H1 (cell line): ENCODE results near the gene BUD23. TPM values are rescaled to one million over a fixed set of nuclear protein-coding genes. Genes with fewer than 3 reads are reported as not detected.

Source experiments
- CTCF ChIA-PET: fragments of 300-600 bp; sonication (Branson Sonifier 250); formaldehyde crosslinking; loops from one replicate; lab custom pipeline; 2021; ENCODE audit not compliant: partially characterized antibody; lab: Charles Lee
- POLR2A ChIA-PET: fragments of 300-600 bp; sonication (Branson Sonifier 250); formaldehyde crosslinking; loops from one replicate; lab custom pipeline; 2021; ENCODE audit warnings: inconsistent platforms; ENCODE audit not compliant: partially characterized antibody; lab: Charles Lee
- DNase-seq, 2 experiments: peaks; one replicate each; pipeline versions ENCODE4 v3.0.0 to v3.0.0-alpha.2; 2010 to 2022; ENCODE audit warnings: low spot score in 2 of 2, low read depth in 1 of 2, mixed read lengths in 1 of 2
- FAIRE-seq: peaks from 2 replicates; lab custom pipeline; 2011; peaks lifted over from hg19 to GRCh38; lab: Jason Lieb, UNC
- H2AFZ ChIP-seq: 2 replicates; pipeline ENCODE4 v1.8.1; 2012; ENCODE audit warnings: low read length, inconsistent platforms
- H2AK5ac ChIP-seq: 2 replicates; pipeline ENCODE4 v1.6.1; 2013; ENCODE audit warnings: low read depth, low read length
- H2BK120ac ChIP-seq: replicated peaks from 2 replicates; pipeline ENCODE3; 2013; ENCODE audit warnings: low read depth, low read length, inconsistent platforms
- H2BK12ac ChIP-seq: 2 replicates; pipeline ENCODE4 v1.6.1; 2013; ENCODE audit warnings: low read depth, low read length
- H2BK15ac ChIP-seq: 2 replicates; pipeline ENCODE4 v1.6.1; 2013; ENCODE audit warnings: low read length
- H2BK20ac ChIP-seq: 2 replicates; pipeline ENCODE4 v1.6.1; 2013; ENCODE audit warnings: low read length
- H2BK5ac ChIP-seq: 2 replicates; pipeline ENCODE4 v1.6.1; 2013; ENCODE audit warnings: low read depth, low read length
- H3K14ac ChIP-seq: 2 replicates; pipeline ENCODE4 v1.6.1; 2013; ENCODE audit warnings: inconsistent platforms; ENCODE audit not compliant: insufficient read length
- H3K18ac ChIP-seq: 2 replicates; pipeline ENCODE4 v1.6.1; 2013; ENCODE audit warnings: low read length; ENCODE audit errors: extremely low read depth
- H3K23ac ChIP-seq: 2 replicates; pipeline ENCODE4 v1.6.1; 2013; ENCODE audit warnings: inconsistent platforms; ENCODE audit not compliant: insufficient read length
- H3K23me2 ChIP-seq: 2 replicates; pipeline ENCODE4 v1.6.1; 2013; ENCODE audit warnings: low read depth, low read length
- H3K27ac ChIP-seq: 2 replicates; pipeline ENCODE4 v1.6.1; 2011; ENCODE audit warnings: low read depth, low read length, inconsistent platforms
- H3K27me3 ChIP-seq, 4 experiments: replicated peaks in 1 of 4; 1 replicate in 1 of 4; 2 replicates in 3 of 4; pipeline versions ENCODE4 v1.6.1 to v1.8.1; 2011 to 2013; ENCODE audit warnings: low read length in 3 of 4, mild to moderate bottlenecking in 3 of 4, inconsistent platforms in 2 of 4, mixed read lengths in 2 of 4, moderate library complexity in 1 of 4; ENCODE audit not compliant: control insufficient read depth in 3 of 4, insufficient read depth in 3 of 4; ENCODE audit errors: extremely low read depth in 1 of 4
- H3K36me3 ChIP-seq, 4 experiments: 2 replicates each; pipeline versions ENCODE4 v1.6.1 to v1.8.1; 2011 to 2013; ENCODE audit warnings: mild to moderate bottlenecking in 4 of 4, low read length in 3 of 4, moderate library complexity in 2 of 4, control low read depth in 1 of 4, inconsistent platforms in 1 of 4; ENCODE audit not compliant: insufficient read depth in 4 of 4, control insufficient read depth in 2 of 4
- H3K4ac ChIP-seq: replicated peaks from 2 replicates; pipeline ENCODE3; 2013; ENCODE audit warnings: low read length, low read depth, mixed read lengths, inconsistent platforms; ENCODE audit not compliant: insufficient read length
- H3K4me1 ChIP-seq, 4 experiments: replicated peaks in 1 of 4; 1 replicate in 1 of 4; 2 replicates in 3 of 4; pipeline versions ENCODE4 v1.6.1 to v1.8.1; 2011 to 2013; ENCODE audit warnings: low read length in 3 of 4, inconsistent platforms in 2 of 4, mixed read lengths in 1 of 4; ENCODE audit not compliant: insufficient read depth in 4 of 4, control insufficient read depth in 3 of 4
- H3K4me2 ChIP-seq, 2 experiments: 2 replicates each; pipeline versions ENCODE4 v1.6.1 to v1.8.1; 2011 to 2013; ENCODE audit warnings: low read depth in 2 of 2, low read length in 2 of 2, control low read depth in 1 of 2, inconsistent platforms in 1 of 2, mild to moderate bottlenecking in 1 of 2; ENCODE audit not compliant: insufficient read depth in 1 of 2
- H3K4me3 ChIP-seq, 4 experiments: fragments of 200-600, 300-600 bp in 1 of 4; sonication (generic), shearing (Covaris generic), sonication (Bioruptor Twin) in 1 of 4; 2 replicates each; pipeline versions ENCODE4 v1.5.1 to v1.8.1; 2011 to 2016; ENCODE audit warnings: low read length in 4 of 4, low read depth in 3 of 4, control low read depth in 2 of 4, inconsistent platforms in 2 of 4, mild to moderate bottlenecking in 2 of 4, mixed read lengths in 1 of 4, moderate library complexity in 1 of 4; ENCODE audit not compliant: insufficient read depth in 2 of 4; ENCODE audit errors: extremely low read depth in 1 of 4
- H3K56ac ChIP-seq: replicated peaks from 2 replicates; pipeline ENCODE3; 2013; ENCODE audit warnings: low read depth, mild to moderate bottlenecking, mixed read lengths, low read length, inconsistent platforms; ENCODE audit not compliant: insufficient read length
- H3K79me1 ChIP-seq: 2 replicates; pipeline ENCODE4 v1.6.1; 2013; ENCODE audit warnings: low read depth, low read length, control low read depth
- H3K79me2 ChIP-seq, 2 experiments: 2 replicates each; pipeline versions ENCODE4 v1.6.1 to v1.8.1; 2012 to 2013; ENCODE audit warnings: low read length in 2 of 2, mild to moderate bottlenecking in 2 of 2, inconsistent platforms in 1 of 2; ENCODE audit not compliant: insufficient read depth in 2 of 2, control insufficient read depth in 1 of 2
- H3K9ac ChIP-seq, 4 experiments: replicated peaks in 1 of 4; 1 replicate in 1 of 4; 2 replicates in 3 of 4; pipeline versions ENCODE4 v1.6.1 to v1.8.1; 2011 to 2013; ENCODE audit warnings: low read depth in 3 of 4, low read length in 3 of 4, control low read depth in 2 of 4, mild to moderate bottlenecking in 2 of 4, moderate library complexity in 2 of 4, inconsistent platforms in 1 of 4; ENCODE audit errors: extremely low read depth in 1 of 4
- H3K9me3 ChIP-seq, 2 experiments: 2 replicates each; pipeline versions ENCODE4 v1.6.1 to v1.8.1; 2012 to 2013; ENCODE audit warnings: mild to moderate bottlenecking in 2 of 2, moderate library complexity in 2 of 2, control low read depth in 1 of 2, inconsistent platforms in 1 of 2, low read depth in 1 of 2, low read length in 1 of 2, mixed read lengths in 1 of 2; ENCODE audit not compliant: insufficient read depth in 2 of 2
- H4K20me1 ChIP-seq, 2 experiments: replicated peaks in 1 of 2; 2 replicates each; pipeline versions ENCODE3 to v1.8.1; 2011 to 2013; ENCODE audit warnings: inconsistent platforms in 2 of 2, low read length in 2 of 2, mild to moderate bottlenecking in 1 of 2; ENCODE audit not compliant: insufficient read depth in 2 of 2, control insufficient read depth in 1 of 2
- H4K5ac ChIP-seq: 2 replicates; pipeline ENCODE4 v1.6.1; 2013; ENCODE audit warnings: low read length, low read depth, mixed read lengths, inconsistent platforms; ENCODE audit not compliant: insufficient read length
- H4K8ac ChIP-seq: 2 replicates; pipeline ENCODE4 v1.8.0; 2013; ENCODE audit warnings: mild to moderate bottlenecking, moderate library complexity, low read length, inconsistent platforms; ENCODE audit not compliant: insufficient read depth; ENCODE audit errors: extremely low read depth
- H4K91ac ChIP-seq: replicated peaks from 2 replicates; pipeline ENCODE3; 2013; ENCODE audit warnings: low read length, mixed read lengths, inconsistent platforms; ENCODE audit not compliant: insufficient read length
- BCL11A ChIP-seq, 2 experiments: IDR thresholded peaks; one replicate each; pipeline ENCODE4 v1.6.1; 2011; ENCODE audit warnings: low read depth in 2 of 2, low read length in 2 of 2, mild to moderate bottlenecking in 2 of 2
- RFX5 ChIP-seq: IDR thresholded peaks from 2 replicates; pipeline ENCODE4 v1.6.1; 2011; ENCODE audit warnings: low read depth, low read length, improper control_type of control experiment, borderline replicate concordance
- WGBS, 2 experiments: shearing (Covaris generic) in 1 of 2; methylation state at CpG; one replicate each; pipeline versions ENCODE4 v1.1.6 to v1.1.7; 2013 to 2015; ENCODE audit warnings: low lambda C conversion rate in 2 of 2, mixed read lengths in 2 of 2, inconsistent platforms in 1 of 2, low coverage in 1 of 2, missing lambda C conversion rate in 1 of 2; ENCODE audit not compliant: insufficient replicate concordance in 2 of 2, insufficient coverage in 1 of 2, insufficient read length in 1 of 2; ENCODE audit errors: extremely low coverage in 1 of 2, missing lambda C conversion rate in 1 of 2; 5-methylcytosine and 5-hydroxymethylcytosine counted together
- polyA plus RNA-seq, 7 experiments: library from polyadenylated mRNA; depleted of rRNA in 3 of 7; stranded (reverse) in 5 of 7; unstranded in 2 of 7; fragments of >200 nt in 5 of 7; fragments of 200-250 nt in 2 of 7; gene quantifications; 1 replicate in 5 of 7; 2 replicates in 1 of 7; 4 replicates in 1 of 7; pipeline versions ENCODE4 v1.2.1 to v1.2.3, GENCODE V29; 2011 to 2013; ENCODE audit warnings: missing spikeins in 2 of 7, mixed read lengths in 2 of 7
- total RNA-seq: library from RNA; stranded (reverse); fragmentation: NEBNext Ultra II Directional; extraction: Animal tissue kit (Norgen Biotek cat#: 25700); gene quantifications from 2 replicates; pipeline ENCODE4 v1.2.1, GENCODE V29; 2021
- TF ChIP-seq, protein P1 (sequence below): IDR thresholded peaks from 2 replicates; pipeline ENCODE4 v1.6.1; 2012; ENCODE audit warnings: inconsistent platforms

Gene BUD23
- total and polyA plus RNA-seq, 2 of the 8 experiments (the other 6 are each of a cell fraction or from before 2014, with no cell fraction given), result 72.3 to 78.4 TPM

GRCh38 chr7:73742338-73742752 lies 58.9 kb downstream of the BUD23 start:
- Histone ChIP-seq H3K4me1 (peaks cover 3 to 37% (median 25%) of the 10 kb centered on the region in 4 experiments), H2BK120ac (peak overlapping the region; percentile 75), H3K9ac (peak overlapping the region; percentile 40 to 94 (median 90)), H3K79me2 (peaks cover 0 to 5% of the 10 kb centered on the region in 2 experiments; a peak in 1 of 4 replicates), H3K27me3 (peaks cover 0 to 2% (median 0%) of the 10 kb centered on the region in 4 experiments; a peak in 2 of 7 replicates), H2AK5ac (peak overlapping the region; percentile 100), H3K4me2 (peak overlapping the region; percentile 66 to 83), H3K56ac (peak overlapping the region; percentile 36), H3K27ac (peak overlapping the region; percentile 97), H3K4me3 (peak overlapping the region in 3 of 4 experiments; percentile 19 to 52 (median 42); a peak in 6 of 8 replicates), H3K14ac (no peak overlapping the region), H4K8ac (peak overlapping the region; percentile 99; the same call in 1 of the 2 replicates), H3K79me1 (0 out of 2 replicates have a peak, but pooled peaks cover 2% of the 10 kb centered on the region), H2AFZ (no peak overlapping the region), H4K91ac (peak overlapping the region; percentile 93), H4K5ac (peak overlapping the region; percentile 79), H2BK12ac (peak overlapping the region; percentile 100), H2BK20ac (peak overlapping the region; percentile 83), H4K20me1 (peaks cover 5 to 7% of the 10 kb centered on the region in 2 experiments), H3K4ac (no peak overlapping the region), H3K23ac (no peak overlapping the region), H2BK15ac (no peak overlapping the region), H3K23me2 (peaks cover 18% of the 10 kb centered on the region), H2BK5ac (peak overlapping the region; percentile 92), H3K36me3 (peaks cover 0 to 2% (median under 1%) of the 10 kb centered on the region in 4 experiments; a peak in 2 of 8 replicates), H3K9me3 (no peaks in the 10 kb centered on the region), H3K18ac (peak overlapping the region; percentile 99)
- DNase-seq (peak in 1 of 2 experiments; percentile 74), FAIRE-seq (no peak)
- CTCF ChIA-PET, result interaction anchor here (1.0 to 2.2 kb wide), 4 partner anchors 17 to 113 kb away, joined by 3 to 13 read pairs (median 6); no protein-coding TSS in a partner anchor
- POLR2A ChIA-PET, result interaction anchor here (0.9 to 9.6 kb wide), 17 partner anchors 9 to 220 kb away, joined by 3 to 82 read pairs (median 6); partner anchors contain the start of genes BAZ1B, CLDN3, CLDN4 and METTL27
- WGBS, 2 experiments, result 38% methylated on average over 7 of the region's 7 CpGs; no CpG with 5 or more reads in 1 of the 2 experiments
- TF ChIP-seq BCL11A (IDR thresholded peaks at IDR 0.05; ENCODE audit: low read depth in 2 of 2, low read length in 2 of 2), result no peak
- TF ChIP-seq, protein P1, sequence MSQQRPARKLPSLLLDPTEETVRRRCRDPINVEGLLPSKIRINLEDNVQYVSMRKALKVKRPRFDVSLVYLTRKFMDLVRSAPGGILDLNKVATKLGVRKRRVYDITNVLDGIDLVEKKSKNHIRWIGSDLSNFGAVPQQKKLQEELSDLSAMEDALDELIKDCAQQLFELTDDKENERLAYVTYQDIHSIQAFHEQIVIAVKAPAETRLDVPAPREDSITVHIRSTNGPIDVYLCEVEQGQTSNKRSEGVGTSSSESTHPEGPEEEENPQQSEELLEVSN, result peak; percentile 38
- TF ChIP-seq RFX5, result no peak
